H9 (cell line): ENCODE data around the gene PPP2R2B. TPM values are rescaled to one million over a fixed set of nuclear protein-coding genes. Genes with fewer than 3 reads are reported as not detected.

Source experiments
- DNase-seq: peaks from one replicate; pipeline ENCODE4 v3.0.0-alpha.2; 2017
- H2AFZ ChIP-seq: one replicate; pipeline ENCODE4 v1.6.1; 2013; ENCODE audit warnings: mild to moderate bottlenecking, low read length, control low read depth, moderate library complexity
- H2AK5ac ChIP-seq: 2 replicates; pipeline ENCODE4 v1.6.1; 2013; ENCODE audit warnings: low read length, control low read depth, mixed read lengths; ENCODE audit not compliant: insufficient read length
- H2BK120ac ChIP-seq: one replicate; pipeline ENCODE4 v1.6.1; 2013; ENCODE audit warnings: low read depth, mild to moderate bottlenecking, low read length, control low read depth, inconsistent platforms; ENCODE audit not compliant: poor library complexity, severe bottlenecking
- H2BK12ac ChIP-seq: 2 replicates; pipeline ENCODE4 v1.6.1; 2013; ENCODE audit warnings: low read length, control low read depth, mixed read lengths, low read depth; ENCODE audit not compliant: insufficient read length
- H2BK15ac ChIP-seq: 2 replicates; pipeline ENCODE4 v1.6.1; 2013; ENCODE audit warnings: low read depth, low read length, control low read depth
- H2BK20ac ChIP-seq: one replicate; pipeline ENCODE4 v1.6.1; 2013; ENCODE audit warnings: low read depth, mild to moderate bottlenecking, low read length, control low read depth, inconsistent platforms; ENCODE audit not compliant: poor library complexity, severe bottlenecking
- H2BK5ac ChIP-seq: 2 replicates; pipeline ENCODE4 v1.6.1; 2013; ENCODE audit warnings: low read length, control low read depth, mixed read lengths; ENCODE audit not compliant: insufficient read length
- H3K14ac ChIP-seq: 2 replicates; pipeline ENCODE4 v1.6.1; 2013; ENCODE audit warnings: low read length, control low read depth; ENCODE audit not compliant: insufficient read depth
- H3K18ac ChIP-seq: 2 replicates; pipeline ENCODE4 v1.6.1; 2013; ENCODE audit warnings: low read depth, mild to moderate bottlenecking, mixed read lengths, low read length, control low read depth; ENCODE audit not compliant: insufficient read length
- H3K23ac ChIP-seq: 2 replicates; pipeline ENCODE4 v1.6.1; 2013; ENCODE audit warnings: low read length, control low read depth, mixed read lengths, low read depth; ENCODE audit not compliant: insufficient read length
- H3K23me2 ChIP-seq: 2 replicates; pipeline ENCODE4 v1.6.1; 2013; ENCODE audit warnings: low read depth, mild to moderate bottlenecking, mixed read lengths, low read length, control low read depth; ENCODE audit not compliant: insufficient read length, poor library complexity, severe bottlenecking
- H3K27ac ChIP-seq: 2 replicates; pipeline ENCODE4 v1.5.1; 2013; ENCODE audit warnings: low read length, control low read depth, mixed read lengths, low read depth; ENCODE audit not compliant: insufficient read length
- H3K27me3 ChIP-seq: 2 replicates; pipeline ENCODE4 v1.6.1; 2013; ENCODE audit warnings: low read length, control low read depth, inconsistent platforms; ENCODE audit not compliant: insufficient read depth
- H3K4ac ChIP-seq: 2 replicates; pipeline ENCODE4 v1.6.1; 2013; ENCODE audit warnings: low read depth, mild to moderate bottlenecking, control low read depth, inconsistent platforms, low read length, moderate library complexity
- H3K4me1 ChIP-seq: 2 replicates; pipeline ENCODE4 v1.6.1; 2013; ENCODE audit warnings: low read length, control low read depth, inconsistent platforms; ENCODE audit not compliant: insufficient read depth
- H3K4me2 ChIP-seq: 2 replicates; pipeline ENCODE4 v1.6.1; 2013; ENCODE audit warnings: low read length, control low read depth, mixed read lengths; ENCODE audit not compliant: insufficient read length, insufficient read depth
- H3K56ac ChIP-seq: 2 replicates; pipeline ENCODE4 v1.6.1; 2013; ENCODE audit warnings: low read depth, mild to moderate bottlenecking, mixed read lengths, low read length, control low read depth; ENCODE audit not compliant: insufficient read length
- H3K79me1 ChIP-seq: 2 replicates; pipeline ENCODE4 v1.6.1; 2013; ENCODE audit warnings: low read depth, mild to moderate bottlenecking, moderate library complexity, low read length, control low read depth, inconsistent platforms; ENCODE audit not compliant: insufficient read depth, poor library complexity, severe bottlenecking
- H3K79me2 ChIP-seq: 2 replicates; pipeline ENCODE4 v1.6.1; 2013; ENCODE audit warnings: low read length, control low read depth, inconsistent platforms; ENCODE audit not compliant: insufficient read depth
- H3K9ac ChIP-seq: 2 replicates; pipeline ENCODE4 v1.6.1; 2013; ENCODE audit warnings: low read length, control low read depth, mixed read lengths; ENCODE audit not compliant: insufficient read length; ENCODE audit errors: extremely low read depth
- H3K9me3 ChIP-seq: one replicate; pipeline ENCODE4 v1.6.1; 2013; ENCODE audit warnings: low read depth, low read length, inconsistent platforms; ENCODE audit not compliant: control insufficient read depth
- H3T11ph ChIP-seq: one replicate; pipeline ENCODE4 v1.6.1; 2013; ENCODE audit warnings: mild to moderate bottlenecking, low read length, control low read depth, inconsistent platforms
- H4K20me1 ChIP-seq: one replicate; pipeline ENCODE4 v1.6.1; 2013; ENCODE audit not compliant: control insufficient read depth, insufficient read length, insufficient read depth
- H4K5ac ChIP-seq: 2 replicates; pipeline ENCODE4 v1.6.1; 2013; ENCODE audit warnings: low read depth, mild to moderate bottlenecking, mixed read lengths, low read length, control low read depth; ENCODE audit not compliant: insufficient read length
- H4K8ac ChIP-seq: replicated peaks from 2 replicates; pipeline ENCODE4 v1.6.1; 2013; ENCODE audit warnings: low read length, control low read depth, mixed read lengths, low read depth; ENCODE audit not compliant: insufficient read length
- H4K91ac ChIP-seq: 2 replicates; pipeline ENCODE4 v1.6.1; 2013; ENCODE audit warnings: low read depth, mild to moderate bottlenecking, moderate library complexity, mixed read lengths, low read length, control low read depth; ENCODE audit not compliant: insufficient read length
- H3K27ac Mint-ChIP-seq, 3 experiments: 2 replicates in 2 of 3; 3 replicates in 1 of 3; pipeline ENCODE4 v1.8.0; 2020 to 2021; ENCODE audit warnings: mixed read lengths in 3 of 3, mild to moderate bottlenecking in 1 of 3, moderate library complexity in 1 of 3
- H3K27me3 Mint-ChIP-seq: 2 replicates; pipeline ENCODE4 v1.8.0; 2021; ENCODE audit warnings: low read depth, mild to moderate bottlenecking, moderate library complexity, mixed read lengths
- H3K36me3 Mint-ChIP-seq, 3 experiments: 2 replicates in 2 of 3; 3 replicates in 1 of 3; pipeline ENCODE4 v1.8.0; 2020 to 2021; ENCODE audit warnings: low read depth in 3 of 3, mixed read lengths in 3 of 3; ENCODE audit not compliant: insufficient read depth in 1 of 3
- H3K4me1 Mint-ChIP-seq, 2 experiments: 2 replicates each; pipeline ENCODE4 v1.8.0; 2020; ENCODE audit warnings: mixed read lengths in 2 of 2
- H3K4me3 Mint-ChIP-seq, 2 experiments: 2 replicates in 1 of 2; 3 replicates in 1 of 2; pipeline ENCODE4 v1.8.0; 2020 to 2021; ENCODE audit warnings: mild to moderate bottlenecking in 2 of 2, mixed read lengths in 2 of 2, moderate library complexity in 1 of 2
- H3K9me3 Mint-ChIP-seq, 2 experiments: 2 replicates in 1 of 2; 3 replicates in 1 of 2; pipeline ENCODE4 v1.8.0; 2020; ENCODE audit warnings: mild to moderate bottlenecking in 2 of 2, mixed read lengths in 2 of 2, moderate library complexity in 1 of 2
- CTCF ChIP-seq: fragments of 200-600 bp; sonication (generic); conservative IDR thresholded peaks from 3 replicates; pipeline ENCODE4 v1.8.0; 2021; ENCODE audit warnings: antibody characterized with exemption, mild to moderate bottlenecking
- WGBS: extraction: QIAGEN DNeasy Blood & Tissue Kit; methylation state at CpG from one replicate; pipeline ENCODE4 v1.1.7; 2013; ENCODE audit warnings: missing lambda C conversion rate, low lambda C conversion rate, mixed read lengths; ENCODE audit not compliant: insufficient read length; ENCODE audit errors: extremely low coverage; 5-methylcytosine and 5-hydroxymethylcytosine counted together
- total RNA-seq: library from RNA; stranded (reverse); gene quantifications from 2 replicates; pipeline ENCODE4 v1.2.1, GENCODE V29; 2021

Gene PPP2R2B
- total RNA-seq, 1 experiment from 2014 or later: 14.3 TPM

GRCh38 chr5:146825033-146825432, 53.5 kb downstream of the PPP2R2B start:
- H3K56ac ChIP-seq: no peak overlapping the region
- no peak overlapping the region for H3K23ac ChIP-seq
- DNase-seq: peak; percentile 54
- no peak overlapping the region for H4K8ac ChIP-seq
- no peaks in the 10 kb centered on the region for H4K20me1 ChIP-seq
- H3K4me3 Mint-ChIP-seq: no peak overlapping the region
- no peak overlapping the region for H4K5ac ChIP-seq
- H2BK120ac ChIP-seq: no peak overlapping the region
- peaks cover 7 to 13% of the 10 kb centered on the region in 2 experiments for H3K4me1 Mint-ChIP-seq
- no peaks in the 10 kb centered on the region for H3K36me3 Mint-ChIP-seq
- H3K9ac ChIP-seq: no peak overlapping the region
- no peak overlapping the region for H2BK5ac ChIP-seq
- H3K4ac ChIP-seq: no peak overlapping the region
- no peak overlapping the region for H3K18ac ChIP-seq
- H4K91ac ChIP-seq: no peak overlapping the region
- H2BK12ac ChIP-seq: no peak overlapping the region
- no peaks in the 10 kb centered on the region for H3K9me3 ChIP-seq
- no peaks in the 10 kb centered on the region for H3K79me2 ChIP-seq
- H3T11ph ChIP-seq: no peak overlapping the region
- no peak for TF ChIP-seq CTCF
- 0 out of 2 replicates have a peak, but pooled peaks cover 4% of the 10 kb centered on the region for H3K4me1 ChIP-seq
- no peak overlapping the region for H3K4me2 ChIP-seq
- H3K9me3 Mint-ChIP-seq: no peaks in the 10 kb centered on the region
- H3K23me2 ChIP-seq: no peaks in the 10 kb centered on the region
- H3K79me1 ChIP-seq: no peaks in the 10 kb centered on the region
- H3K27ac ChIP-seq: no peak overlapping the region
- H3K27ac Mint-ChIP-seq: no peak overlapping the region
- no peak overlapping the region for H3K14ac ChIP-seq
- WGBS: no CpG with 5 or more reads among the region's 5 CpGs
- no peaks in the 10 kb centered on the region for H3K27me3 ChIP-seq
- no peak overlapping the region for H2AFZ ChIP-seq
- no peak overlapping the region for H2BK15ac ChIP-seq
- H3K27me3 Mint-ChIP-seq: no peaks in the 10 kb centered on the region
- no peak overlapping the region for H2AK5ac ChIP-seq
- H2BK20ac ChIP-seq: no peak overlapping the region
